Measurements from ENCODE around the gene CCDC9B.

Gene CCDC9B

DNA sequence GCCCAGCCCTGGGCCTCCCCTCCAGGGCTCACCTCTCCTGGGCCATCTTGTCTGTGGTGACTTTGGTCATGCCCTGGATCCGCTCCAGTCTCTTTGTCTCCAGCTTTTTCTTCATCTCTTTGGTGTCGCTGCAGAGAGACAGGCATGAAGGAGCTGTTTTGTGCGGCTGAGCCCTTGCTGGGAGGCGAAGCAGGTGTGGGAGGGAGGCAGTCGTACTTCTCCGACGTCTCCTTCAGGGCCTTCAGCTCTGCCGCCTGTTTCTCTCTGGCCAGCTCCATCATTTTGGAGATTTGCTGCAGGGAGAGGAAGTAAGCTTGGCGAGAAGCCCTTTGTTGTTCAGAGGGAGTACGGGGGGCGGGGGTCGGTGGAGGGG is 50.2 kb downstream of the CCDC9B start:
- Histone ChIP-seq H3K4me3 (ENCODE audit: insufficient read depth, low read depth, low read length) (no peak overlapping the region), H3K36me3 (ENCODE audit: control insufficient read depth, insufficient read depth, low read length) (no peaks in the 10 kb centered on the region), H3K9me3 (ENCODE audit: control insufficient read depth, low read length) (no peaks in the 10 kb centered on the region), H3K4me1 (ENCODE audit: control insufficient read depth, insufficient read depth, low read length) (peaks cover 43% of the 10 kb centered on the region), H3K27ac (ENCODE audit: insufficient read depth, low read depth, low read length, poor library complexity, severe bottlenecking) (no peak overlapping the region), H3K27me3 (ENCODE audit: control insufficient read depth, insufficient read depth, low read length, poor library complexity, severe bottlenecking) (peaks cover 44% of the 10 kb centered on the region)
- WGBS, 2 experiments = 22 to 25% methylated on average over 11 to 12 of the region's 12 CpGs

DNA sequence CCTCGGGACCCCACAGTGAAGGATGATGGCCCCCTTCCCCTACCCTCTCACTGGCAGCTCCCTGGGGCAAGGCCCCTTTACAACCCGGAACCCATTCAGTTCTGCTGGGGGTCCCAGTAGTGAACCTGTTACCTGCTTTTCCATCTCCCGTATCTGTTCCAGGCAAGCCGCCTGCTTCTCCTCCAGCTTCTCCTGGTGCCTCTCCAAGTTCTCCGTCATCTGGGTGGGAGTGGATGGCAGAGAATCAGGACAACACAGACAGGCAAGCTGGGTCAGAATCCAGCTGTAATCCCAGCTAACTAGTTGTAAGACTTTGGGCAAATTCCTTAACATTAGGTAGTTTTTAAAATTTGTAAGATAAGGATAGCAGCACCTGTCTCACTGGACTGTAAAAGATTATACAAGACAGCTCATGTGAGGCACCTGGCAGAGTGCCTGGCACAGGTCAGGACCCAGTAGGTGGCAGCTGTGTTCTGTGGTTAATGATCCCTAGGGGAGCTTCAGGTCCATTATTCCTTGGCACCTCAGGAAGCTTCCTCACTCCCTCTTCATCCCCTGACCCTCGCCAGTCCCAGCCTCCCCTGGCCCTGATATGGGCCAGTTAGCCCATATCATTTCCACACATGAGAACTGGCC is 51.5 kb downstream of the CCDC9B start:
- whole genome bisulfite sequencing, 2 experiments = 79% methylated on average over 6 of the region's 6 CpGs

DNA sequence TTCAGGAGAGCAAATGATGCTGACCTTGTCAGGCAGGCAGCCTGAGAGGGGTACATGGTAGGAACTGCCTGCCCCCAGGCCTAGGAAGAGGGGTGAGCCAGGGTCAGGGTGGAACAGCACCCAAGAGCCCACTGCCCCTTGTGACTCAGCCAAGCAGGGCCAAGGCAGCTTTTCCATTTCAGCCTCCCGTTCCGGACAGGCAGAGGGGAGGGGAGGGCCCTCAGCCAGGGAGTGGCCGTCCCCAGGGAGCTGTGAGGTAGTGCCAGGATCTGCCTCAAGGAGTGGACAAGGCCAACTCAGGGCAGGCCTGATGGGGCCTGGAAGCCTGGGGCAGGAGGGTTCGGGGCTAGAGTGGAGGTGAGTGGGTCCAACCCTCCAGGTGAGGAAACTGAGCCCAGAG is 52.8 kb downstream of the CCDC9B start:
- Histone ChIP-seq H3K36me3 (ENCODE audit: control insufficient read depth, insufficient read depth, low read length) (no peaks in the 10 kb centered on the region), H3K27me3 (ENCODE audit: control insufficient read depth, insufficient read depth, low read length, poor library complexity, severe bottlenecking) (peaks cover 67% of the 10 kb centered on the region), H3K4me3 (ENCODE audit: insufficient read depth, low read depth, low read length) (no peak overlapping the region), H3K9me3 (ENCODE audit: control insufficient read depth, low read length) (no peaks in the 10 kb centered on the region), H3K27ac (ENCODE audit: insufficient read depth, low read depth, low read length, poor library complexity, severe bottlenecking) (no peak overlapping the region), H3K4me1 (ENCODE audit: control insufficient read depth, insufficient read depth, low read length) (peaks cover 36% of the 10 kb centered on the region)
- WGBS, 2 experiments = 73 to 78% methylated on average over 4 of the region's 4 CpGs

More for the DNA sequence above, 51.5 kb downstream of the CCDC9B start:
- H3K27ac ChIP-seq (ENCODE audit: insufficient read depth, low read depth, low read length, poor library complexity, severe bottlenecking) = no peak overlapping the region
- H3K4me1 ChIP-seq (ENCODE audit: control insufficient read depth, insufficient read depth, low read length) = peaks cover 43% of the 10 kb centered on the region
- H3K4me3 ChIP-seq (ENCODE audit: insufficient read depth, low read depth, low read length) = no peak overlapping the region
- H3K9me3 ChIP-seq (ENCODE audit: control insufficient read depth, low read length) = no peaks in the 10 kb centered on the region
- peaks cover 57% of the 10 kb centered on the region for H3K27me3 ChIP-seq (ENCODE audit: control insufficient read depth, insufficient read depth, low read length, poor library complexity, severe bottlenecking)
- H3K36me3 ChIP-seq (ENCODE audit: control insufficient read depth, insufficient read depth, low read length) = no peaks in the 10 kb centered on the region

DNA sequence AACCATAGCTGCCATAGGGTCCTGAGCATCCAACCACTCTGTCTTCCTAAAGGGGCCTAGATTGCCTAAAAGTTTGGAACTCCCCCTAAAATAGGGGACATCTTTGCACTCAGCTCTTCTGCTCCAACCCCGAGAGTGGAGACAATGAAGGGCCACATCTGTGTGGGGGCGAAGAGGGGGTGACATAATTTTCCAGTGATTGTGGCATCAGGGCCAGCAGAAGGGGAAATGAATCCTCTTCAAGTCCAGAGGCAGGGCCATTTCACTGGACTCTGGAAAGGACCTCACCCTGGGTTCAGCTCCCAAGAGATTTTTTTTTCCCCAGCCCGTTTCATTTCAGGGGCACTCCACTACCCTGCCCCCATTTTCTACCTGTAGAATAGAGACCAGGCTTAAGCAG is 53.2 kb downstream of the CCDC9B start:
- H3K9me3 ChIP-seq (ENCODE audit: control insufficient read depth, low read length) = no peaks in the 10 kb centered on the region
- no peak overlapping the region for H3K4me3 ChIP-seq (ENCODE audit: insufficient read depth, low read depth, low read length)
- H3K36me3 ChIP-seq (ENCODE audit: control insufficient read depth, insufficient read depth, low read length) = no peaks in the 10 kb centered on the region
- peaks cover 34% of the 10 kb centered on the region for H3K4me1 ChIP-seq (ENCODE audit: control insufficient read depth, insufficient read depth, low read length)
- no peak overlapping the region for H3K27ac ChIP-seq (ENCODE audit: insufficient read depth, low read depth, low read length, poor library complexity, severe bottlenecking)
- WGBS, 2 experiments = 95 to 96% methylated on average over 3 of the region's 3 CpGs
- H3K27me3 ChIP-seq (ENCODE audit: control insufficient read depth, insufficient read depth, low read length, poor library complexity, severe bottlenecking) = peaks cover 67% of the 10 kb centered on the region

DNA sequence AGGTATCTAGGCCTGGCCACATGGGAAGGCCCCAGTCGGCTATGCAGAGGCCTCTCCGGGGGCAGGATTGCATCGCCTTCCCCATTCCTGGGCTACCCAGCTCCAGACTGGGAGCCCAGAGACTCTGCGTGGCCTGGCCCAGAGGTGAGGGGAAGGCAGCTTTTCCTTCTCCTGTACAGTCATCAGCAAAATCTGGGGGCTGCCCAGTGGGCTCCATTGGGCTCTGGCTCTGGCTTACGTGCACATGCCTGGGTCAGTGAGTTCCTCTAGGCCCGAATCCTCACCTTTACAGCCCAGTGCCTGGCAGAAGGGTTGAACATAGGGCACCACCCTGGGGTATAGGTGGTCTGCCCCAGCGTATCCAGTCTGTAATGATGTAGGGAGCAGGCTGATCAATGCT is 53.9 kb downstream of the CCDC9B start:
- H3K36me3 ChIP-seq (ENCODE audit: control insufficient read depth, insufficient read depth, low read length) = no peaks in the 10 kb centered on the region
- H3K27ac ChIP-seq (ENCODE audit: insufficient read depth, low read depth, low read length, poor library complexity, severe bottlenecking) = no peak overlapping the region
- peaks cover 67% of the 10 kb centered on the region for H3K27me3 ChIP-seq (ENCODE audit: control insufficient read depth, insufficient read depth, low read length, poor library complexity, severe bottlenecking)
- no peaks in the 10 kb centered on the region for H3K9me3 ChIP-seq (ENCODE audit: control insufficient read depth, low read length)
- H3K4me1 ChIP-seq (ENCODE audit: control insufficient read depth, insufficient read depth, low read length) = peaks cover 34% of the 10 kb centered on the region
- WGBS, 2 experiments = 79 to 81% methylated on average over 6 to 7 of the region's 7 CpGs
- H3K4me3 ChIP-seq (ENCODE audit: insufficient read depth, low read depth, low read length) = no peak overlapping the region

DNA sequence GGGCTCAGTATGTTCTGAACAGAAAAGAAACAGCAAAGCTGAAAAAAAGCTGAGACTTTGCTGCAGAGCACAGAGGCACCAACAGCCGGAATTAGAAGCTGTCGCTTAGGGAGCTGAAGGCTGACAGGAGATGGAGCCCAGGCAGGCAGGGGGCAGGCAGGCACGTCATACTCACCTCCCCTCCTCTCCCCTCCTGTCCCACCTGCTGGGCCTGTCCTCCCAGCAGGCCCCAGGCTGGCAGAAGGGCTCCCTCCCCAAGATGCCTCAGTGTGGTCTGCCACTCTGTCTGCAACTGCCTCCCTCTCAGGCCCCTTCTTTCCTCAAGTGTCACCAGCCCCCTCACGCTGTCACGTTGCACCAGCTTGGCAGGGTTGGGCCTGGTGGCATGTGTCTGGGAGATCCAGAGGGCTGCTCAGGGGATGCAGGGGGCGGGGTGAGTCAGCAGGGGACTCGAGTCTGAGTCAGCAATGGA is 54.6 kb downstream of the CCDC9B start:
- Histone ChIP-seq H3K4me3 (ENCODE audit: insufficient read depth, low read depth, low read length) (no peak overlapping the region), H3K4me1 (ENCODE audit: control insufficient read depth, insufficient read depth, low read length) (peaks cover 33% of the 10 kb centered on the region), H3K9me3 (ENCODE audit: control insufficient read depth, low read length) (no peaks in the 10 kb centered on the region), H3K36me3 (ENCODE audit: control insufficient read depth, insufficient read depth, low read length) (no peaks in the 10 kb centered on the region), H3K27ac (ENCODE audit: insufficient read depth, low read depth, low read length, poor library complexity, severe bottlenecking) (no peak overlapping the region), H3K27me3 (ENCODE audit: control insufficient read depth, insufficient read depth, low read length, poor library complexity, severe bottlenecking) (peaks cover 67% of the 10 kb centered on the region)
- 48 to 54% methylated on average over 7 of the region's 7 CpGs for WGBS, 2 experiments

DNA sequence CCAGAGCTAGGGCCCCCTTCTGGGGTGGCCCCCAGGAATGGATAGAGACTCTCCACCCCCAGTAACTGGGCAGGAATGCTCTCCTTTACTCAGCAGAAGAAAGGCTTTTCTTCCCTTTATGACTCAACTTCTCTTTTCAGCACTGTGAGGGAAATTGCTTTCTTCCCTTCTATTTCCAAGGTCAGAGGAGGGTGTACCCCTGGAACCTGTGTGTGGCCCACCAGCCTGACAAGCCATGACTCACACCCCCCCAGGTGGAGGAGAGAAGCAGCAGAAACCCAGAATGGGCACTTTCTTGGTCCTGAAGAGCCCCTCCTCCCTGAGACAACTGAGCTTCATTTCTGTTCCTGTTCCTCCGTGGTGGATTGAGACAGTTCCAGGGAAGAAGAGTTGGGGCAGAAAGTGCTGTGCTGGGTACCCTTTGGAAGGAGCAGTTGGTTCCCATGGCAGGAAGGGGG is 55.2 kb downstream of the CCDC9B start:
- Histone ChIP-seq H3K36me3 (ENCODE audit: control insufficient read depth, insufficient read depth, low read length) (no peaks in the 10 kb centered on the region), H3K27ac (ENCODE audit: insufficient read depth, low read depth, low read length, poor library complexity, severe bottlenecking) (no peak overlapping the region), H3K9me3 (ENCODE audit: control insufficient read depth, low read length) (no peaks in the 10 kb centered on the region), H3K4me3 (ENCODE audit: insufficient read depth, low read depth, low read length) (no peak overlapping the region), H3K4me1 (ENCODE audit: control insufficient read depth, insufficient read depth, low read length) (peaks cover 39% of the 10 kb centered on the region), H3K27me3 (ENCODE audit: control insufficient read depth, insufficient read depth, low read length, poor library complexity, severe bottlenecking) (peaks cover 67% of the 10 kb centered on the region)
- WGBS, 2 experiments = 0 to 13% methylated on average over 1 of the region's 1 CpG

DNA sequence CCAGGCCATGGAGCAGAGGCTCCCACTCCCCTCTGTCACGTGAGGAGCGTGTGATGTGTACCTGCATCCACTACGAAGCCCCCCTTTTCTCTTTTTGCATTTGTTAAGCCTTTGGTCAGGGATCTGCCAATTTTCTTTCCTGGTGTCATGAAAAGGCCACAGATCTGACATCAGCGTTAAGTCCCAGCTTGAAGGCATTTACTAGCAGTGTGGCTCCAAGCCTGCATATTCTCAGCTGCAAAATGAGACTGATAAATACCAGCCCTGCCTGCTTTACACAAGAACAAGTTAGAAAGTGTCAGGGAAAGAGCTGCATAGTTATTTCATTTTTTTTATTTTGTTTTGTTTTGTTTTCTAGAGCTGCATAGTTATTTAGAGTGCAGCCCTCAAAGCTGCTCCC is 55.6 kb downstream of the CCDC9B start:
- Histone ChIP-seq H3K9me3 (ENCODE audit: control insufficient read depth, low read length) (no peaks in the 10 kb centered on the region), H3K27ac (ENCODE audit: insufficient read depth, low read depth, low read length, poor library complexity, severe bottlenecking) (no peak overlapping the region), H3K4me1 (ENCODE audit: control insufficient read depth, insufficient read depth, low read length) (peaks cover 40% of the 10 kb centered on the region), H3K4me3 (ENCODE audit: insufficient read depth, low read depth, low read length) (no peak overlapping the region), H3K36me3 (ENCODE audit: control insufficient read depth, insufficient read depth, low read length) (no peaks in the 10 kb centered on the region), H3K27me3 (ENCODE audit: control insufficient read depth, insufficient read depth, low read length, poor library complexity, severe bottlenecking) (peaks cover 67% of the 10 kb centered on the region)
- 28 to 37% methylated on average over 4 of the region's 4 CpGs for WGBS, 2 experiments

DNA sequence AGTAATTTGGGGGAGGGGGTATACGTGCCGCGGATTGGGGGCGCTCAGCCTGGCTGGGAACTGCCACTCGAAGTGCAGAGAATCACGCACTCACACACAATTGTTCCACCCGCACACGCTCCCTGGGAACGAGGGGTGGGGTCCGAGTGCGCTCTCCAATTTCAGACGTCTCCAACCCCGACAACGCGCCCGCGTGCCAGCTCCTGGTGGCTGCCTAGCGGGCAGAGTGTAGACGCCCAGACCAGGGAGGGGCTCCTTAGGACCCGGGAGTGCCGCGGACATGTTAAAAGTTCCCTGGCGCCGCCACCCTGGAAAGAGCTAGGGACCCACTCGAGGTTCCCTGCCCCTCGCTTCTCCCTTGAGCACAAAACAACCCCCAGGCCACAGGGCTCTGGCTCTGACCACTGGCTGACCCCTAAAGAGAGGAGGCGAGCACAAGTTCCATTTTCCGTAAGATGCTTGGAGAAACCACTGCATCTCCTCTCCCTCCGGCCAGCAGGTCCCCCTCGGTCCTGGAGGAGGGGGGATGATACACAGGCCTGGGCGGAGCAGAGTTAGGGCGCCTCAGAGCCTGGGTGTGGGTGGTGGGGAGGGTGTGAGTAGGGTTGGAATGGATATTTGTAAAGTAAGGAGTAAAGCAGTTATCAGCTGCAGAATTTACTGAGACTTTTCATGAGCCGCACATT is 57.0 kb downstream of the CCDC9B start:
- Histone ChIP-seq H3K27me3 (ENCODE audit: control insufficient read depth, insufficient read depth, low read length, poor library complexity, severe bottlenecking) (peaks cover 73% of the 10 kb centered on the region), H3K4me1 (ENCODE audit: control insufficient read depth, insufficient read depth, low read length) (peaks cover 43% of the 10 kb centered on the region), H3K9me3 (ENCODE audit: control insufficient read depth, low read length) (no peaks in the 10 kb centered on the region), H3K4me3 (ENCODE audit: insufficient read depth, low read depth, low read length) (no peak overlapping the region), H3K36me3 (ENCODE audit: control insufficient read depth, insufficient read depth, low read length) (no peaks in the 10 kb centered on the region), H3K27ac (ENCODE audit: insufficient read depth, low read depth, low read length, poor library complexity, severe bottlenecking) (no peak overlapping the region)
- 14 to 16% methylated on average over 32 to 33 of the region's 33 CpGs for WGBS, 2 experiments

DNA sequence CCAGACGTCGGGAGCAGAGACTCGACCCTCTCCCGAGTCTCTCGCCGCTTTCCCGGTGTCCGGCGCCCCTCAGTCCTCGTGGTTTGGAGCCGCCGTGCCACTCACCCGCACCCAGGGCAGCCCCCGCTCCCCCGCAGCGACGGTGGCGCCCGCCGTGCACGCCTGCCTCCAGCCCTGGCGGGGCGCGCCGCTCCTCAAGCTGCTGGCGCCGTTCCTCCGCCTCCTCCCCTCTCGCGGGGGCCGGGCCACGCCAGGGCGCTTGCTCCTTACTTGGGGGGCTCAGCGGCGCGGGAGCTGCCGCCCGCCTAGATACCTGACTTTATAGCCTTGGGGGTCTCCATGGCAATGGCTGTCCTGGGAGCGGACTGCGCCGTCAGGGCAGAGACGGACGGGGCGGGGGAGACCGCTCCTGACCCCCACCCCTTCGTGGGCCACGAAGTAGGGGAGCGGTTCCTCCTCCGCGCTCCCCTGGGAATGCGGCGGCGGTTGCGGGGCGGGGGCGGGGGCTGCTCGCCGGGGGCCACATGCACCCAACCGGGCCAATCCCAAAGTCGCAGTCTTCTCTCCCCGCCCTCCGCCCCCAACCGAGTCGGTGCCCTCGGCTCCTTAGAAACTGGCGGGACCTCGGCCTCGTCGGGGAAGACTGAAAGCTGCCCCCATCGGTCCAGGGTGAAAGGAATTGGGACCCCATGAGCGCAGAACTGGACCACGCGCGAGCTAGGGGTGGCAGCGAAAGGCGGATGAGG is 57.7 kb downstream of the CCDC9B start, which contains the start of gene ANKRD63:
Gene ANKRD63, minus strand, starts transcription at position 196 of the 746 bp plus-strand sequence. CDS start 478 bp downstream, outside the sequence.
- H3K27me3 ChIP-seq (ENCODE audit: control insufficient read depth, insufficient read depth, low read length, poor library complexity, severe bottlenecking) = peaks cover 80% of the 10 kb centered on the region
- H3K9me3 ChIP-seq (ENCODE audit: control insufficient read depth, low read length) = no peaks in the 10 kb centered on the region
- H3K27ac ChIP-seq (ENCODE audit: insufficient read depth, low read depth, low read length, poor library complexity, severe bottlenecking) = no peak within 1 kb of the TSS
- H3K36me3 ChIP-seq (ENCODE audit: control insufficient read depth, insufficient read depth, low read length) = no peaks in the 10 kb centered on the region
- peaks cover 43% of the 10 kb centered on the region for H3K4me1 ChIP-seq (ENCODE audit: control insufficient read depth, insufficient read depth, low read length)
- WGBS, 2 experiments = 1 to 2% methylated on average over 76 of the region's 76 CpGs
- H3K4me3 ChIP-seq (ENCODE audit: insufficient read depth, low read depth, low read length) = peak within 1 kb of the TSS; percentile 38

Measured in ectodermal cell (in vitro differentiated cells).